Adrenal gland (tissue), 12 donors: Measurements from ENCODE around the gene ADD1. TPM values are rescaled to one million over a fixed set of nuclear protein-coding genes. Genes with fewer than 3 reads are reported as not detected.
A peak's percentile ranks its signal among the peaks of the same experiment; 100 is the strongest.

Source experiments
- DNase-seq, 7 donors: peaks; one replicate each; pipeline ENCODE4 v3.0.0-alpha.2; 2019 to 2020
- H3K27ac ChIP-seq, 5 donors: fragments of 200-600 bp; sonication (generic) in 4 of 5; 1 replicate in 3 of 5; 2 replicates in 2 of 5; pipeline versions ENCODE4 v1.5.1 to v1.8.0; 2016 to 2020; ENCODE audit warnings: mild to moderate bottlenecking in 1 of 5
- H3K27me3 ChIP-seq: fragments of 200-600 bp; 2 replicates; pipeline ENCODE4 v1.8.0; 2021
- H3K36me3 ChIP-seq, 2 donors: fragments of 200-600 bp; replicated peaks in 1 of 2; 1 replicate in 1 of 2; 2 replicates in 1 of 2; pipeline versions ENCODE4 v1.5.1 to v1.8.0; 2018 to 2022
- H3K4me1 ChIP-seq, 2 donors: fragments of 200-600 bp; replicated peaks in 1 of 2; 1 replicate in 1 of 2; 2 replicates in 1 of 2; pipeline versions ENCODE4 v1.5.1 to v1.8.0; 2018 to 2021
- H3K4me3 ChIP-seq, 4 donors: fragments of 200-600 bp; sonication (generic) in 3 of 4; one replicate each; pipeline ENCODE4 v1.5.1; 2016 to 2018
- H3K9me3 ChIP-seq, 3 donors: fragments of 200-600 bp; sonication (generic) in 1 of 3; replicated peaks in 1 of 3; 1 replicate in 2 of 3; 2 replicates in 1 of 3; pipeline versions ENCODE4 v1.5.1 to v1.8.0; 2016 to 2021
- POLR2A ChIP-seq, 2 donors: fragments of 450-650 bp; IDR thresholded peaks; one replicate each; pipeline ENCODE4 v1.6.1; 2017; ENCODE audit warnings: antibody characterized with exemption in 2 of 2, mild to moderate bottlenecking in 2 of 2, moderate library complexity in 1 of 2
- WGBS, 4 donors: extraction: QIAGEN DNeasy Blood & Tissue Kit in 2 of 4; methylation state at CpG; one replicate each; pipeline versions ENCODE4 v1.1.5 to v1.1.7; 2013 to 2017; 5-methylcytosine and 5-hydroxymethylcytosine counted together
- intact Hi-C, 2 donors: fragments of 100-400 bp; cut with DNase I; formaldehyde crosslinking; loops; one replicate each; pipeline versions ENCODE4 v1.14.1 to v1.15.0; 2022 to 2023
- polyA plus RNA-seq, 3 donors: library from polyadenylated mRNA; stranded (reverse); fragments of 200-250 nt in 2 of 3; fragments of 350-450 nt in 1 of 3; fragmentation: Illumina TruSeq in 1 of 3; extraction: RNeasy Lipid Tissue Mini Kit (QIAGEN cat#74804) in 1 of 3; gene quantifications; one replicate each; pipeline ENCODE4 v1.2.3, GENCODE V29; 2013 to 2014
- total RNA-seq, 9 donors: library from RNA; depleted of rRNA in 4 of 9; stranded (reverse); fragments of >200 nt in 4 of 9; fragments of 120-200 nt in 1 of 9; fragmentation: NEBNext Ultra II Directional in 1 of 9; extraction: Animal tissue kit (Norgen Biotek cat#: 25700) in 1 of 9; gene quantifications; one replicate each; pipeline versions ENCODE4 v1.1.0 to v1.2.4, GENCODE V29; 2013 to 2023
- TF ChIP-seq, protein P1 (sequence below), 6 experiments: fragments of 450-650 bp in 4 of 6; fragments of 200-600 bp in 2 of 6; sonication (generic) in 1 of 6; IDR thresholded peaks; 1 replicate in 5 of 6; 2 replicates in 1 of 6; pipeline versions ENCODE4 v1.5.1 to v1.8.0; 2016 to 2021; ENCODE audit warnings: antibody characterized with exemption in 6 of 6, mild to moderate bottlenecking in 2 of 6, moderate library complexity in 1 of 6
- donor health status: healthy with polysubstance abuse.
- donor health status: Bipolar disorder and iron deficiency.
- donor health status: DM: yes; HTN: yes; CAD: no.
- donor health status: DM: no; HTN: no; CAD: no.
- donor health status: DM: no; HTN: no; CAD: no.
- donor health status: DM: yes; HTN: yes; CAD: no.

The ADD1 gene
- total and polyA plus RNA-seq, 12 donors, result 134 to 468 (median 241) TPM

DNA sequence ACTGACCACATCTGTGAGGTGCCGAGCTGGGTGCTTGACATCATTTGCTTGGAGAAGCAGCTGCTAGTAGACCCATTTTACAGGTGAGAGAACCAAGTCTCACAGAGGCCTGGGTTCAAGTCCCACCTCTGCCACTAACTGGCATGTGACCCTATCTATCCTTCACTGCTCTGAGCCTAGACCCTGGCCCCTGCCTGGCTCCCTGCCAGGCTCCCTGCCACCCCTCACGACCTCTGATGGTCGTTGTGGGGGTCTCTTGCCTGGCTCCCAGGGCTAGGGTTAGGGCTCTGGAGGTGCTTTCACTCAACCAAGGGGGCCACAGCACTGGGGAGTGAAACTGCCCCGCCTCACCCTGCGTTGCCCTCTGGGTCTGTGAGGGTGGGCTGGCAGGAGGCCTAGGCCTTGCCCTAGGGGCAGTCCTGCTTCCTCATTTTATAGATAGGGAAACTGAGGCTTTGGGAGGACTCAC lies 7.2 kb upstream of the ADD1 start:
- no peak for TF ChIP-seq POLR2A (IDR thresholded peaks at IDR 0.05)
- TF ChIP-seq, protein P1, sequence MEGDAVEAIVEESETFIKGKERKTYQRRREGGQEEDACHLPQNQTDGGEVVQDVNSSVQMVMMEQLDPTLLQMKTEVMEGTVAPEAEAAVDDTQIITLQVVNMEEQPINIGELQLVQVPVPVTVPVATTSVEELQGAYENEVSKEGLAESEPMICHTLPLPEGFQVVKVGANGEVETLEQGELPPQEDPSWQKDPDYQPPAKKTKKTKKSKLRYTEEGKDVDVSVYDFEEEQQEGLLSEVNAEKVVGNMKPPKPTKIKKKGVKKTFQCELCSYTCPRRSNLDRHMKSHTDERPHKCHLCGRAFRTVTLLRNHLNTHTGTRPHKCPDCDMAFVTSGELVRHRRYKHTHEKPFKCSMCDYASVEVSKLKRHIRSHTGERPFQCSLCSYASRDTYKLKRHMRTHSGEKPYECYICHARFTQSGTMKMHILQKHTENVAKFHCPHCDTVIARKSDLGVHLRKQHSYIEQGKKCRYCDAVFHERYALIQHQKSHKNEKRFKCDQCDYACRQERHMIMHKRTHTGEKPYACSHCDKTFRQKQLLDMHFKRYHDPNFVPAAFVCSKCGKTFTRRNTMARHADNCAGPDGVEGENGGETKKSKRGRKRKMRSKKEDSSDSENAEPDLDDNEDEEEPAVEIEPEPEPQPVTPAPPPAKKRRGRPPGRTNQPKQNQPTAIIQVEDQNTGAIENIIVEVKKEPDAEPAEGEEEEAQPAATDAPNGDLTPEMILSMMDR (IDR thresholded peaks at IDR 0.05), result no peak
- no peaks in the 10 kb centered on the region for H3K27me3 ChIP-seq
- peak overlapping the region in 2 of 5 donors; percentile 32 to 79 for H3K27ac ChIP-seq
- peak in 5 of 7 donors; percentile 0 to 48 (median 10) for DNase-seq
- peaks cover 8 to 17% of the 10 kb centered on the region in 2 donors for H3K4me1 ChIP-seq
- no peaks in the 10 kb centered on the region for H3K9me3 ChIP-seq
- intact Hi-C loops, result no loop called here
- peaks cover 0 to 35% of the 10 kb centered on the region in 2 donors for H3K36me3 ChIP-seq
- 69 to 100% (median 73%) methylated on average over 1 to 5 of the region's 5 CpGs for WGBS, 4 donors
- H3K4me3 ChIP-seq, result no peak overlapping the region

DNA sequence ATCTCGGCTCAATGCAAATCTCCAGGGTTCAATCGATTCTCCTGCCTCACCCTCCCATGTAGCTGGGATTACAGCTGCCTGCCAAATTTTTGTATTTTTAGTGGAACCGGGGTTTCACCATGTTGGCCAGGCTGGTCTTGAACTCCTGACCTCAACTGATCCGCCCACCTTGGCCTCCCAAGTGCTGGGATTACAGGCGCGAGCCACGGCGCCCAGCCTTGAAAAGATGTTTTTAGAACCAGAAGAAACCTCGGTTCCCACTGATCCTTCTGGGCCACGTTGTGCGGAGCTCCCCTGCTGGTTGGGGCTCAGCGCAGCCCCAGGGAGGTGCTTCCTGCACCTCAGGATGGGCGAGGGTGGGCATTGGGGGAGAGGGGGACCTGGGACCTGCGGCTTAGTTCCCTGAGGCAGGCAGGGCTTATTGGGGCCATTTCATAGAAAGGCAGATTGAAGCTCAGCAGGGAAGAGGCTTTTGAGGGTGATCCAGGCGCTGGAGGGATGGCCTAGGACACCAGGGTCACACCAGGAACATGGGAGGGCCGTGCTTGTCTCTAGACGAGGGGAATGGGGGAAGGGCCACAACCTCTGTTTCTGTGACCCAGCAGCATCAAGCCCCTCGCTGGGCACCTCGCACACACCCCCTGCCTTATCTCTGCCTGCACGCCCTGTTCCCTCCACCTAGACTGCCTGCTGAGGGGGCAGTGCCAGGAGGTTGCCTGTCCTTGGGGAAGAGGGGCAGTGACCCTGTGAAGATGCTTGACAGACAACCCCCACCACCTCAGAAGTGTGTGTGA lies 6.3 kb upstream of the ADD1 start:
- H3K4me3 ChIP-seq, result no peak overlapping the region
- DNase-seq, result peak in 6 of 7 donors; percentile 1 to 48 (median 18)

DNA sequence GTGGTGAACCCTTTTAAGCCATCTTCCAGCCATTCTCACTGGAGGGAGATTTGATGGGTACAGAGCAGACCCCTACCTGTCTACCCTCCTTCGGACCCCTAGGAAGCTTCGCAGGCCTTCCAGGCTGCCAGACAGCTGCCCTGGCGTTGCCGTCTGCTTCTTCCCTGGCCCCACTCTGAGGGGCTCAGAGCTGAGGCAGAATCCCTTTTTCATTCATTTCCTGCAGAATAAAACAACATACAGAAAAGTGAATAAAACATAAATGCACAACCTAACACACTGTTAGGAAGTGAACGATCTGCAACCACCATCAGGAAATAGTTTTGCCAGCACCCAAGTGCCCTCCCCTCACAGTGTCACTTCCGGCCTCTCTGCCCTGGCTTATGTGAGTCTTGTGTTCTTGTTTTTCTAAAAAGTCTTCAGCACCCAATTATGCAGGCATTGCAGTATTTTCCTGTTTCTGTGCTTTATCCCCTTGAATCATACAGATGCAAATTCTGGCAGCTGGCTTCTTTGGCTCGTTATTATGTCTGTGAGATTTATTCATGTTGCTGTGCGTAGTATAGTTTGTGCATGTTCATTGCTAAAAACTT lies 5.6 kb upstream of the ADD1 start:
- H3K4me3 ChIP-seq, result no peak overlapping the region
- WGBS, 4 donors, result 45 to 56% (median 53%) methylated on average over 8 of the region's 8 CpGs
- intact Hi-C loops, result no loop called here
- peaks cover 8 to 24% of the 10 kb centered on the region in 2 donors for H3K4me1 ChIP-seq
- H3K9me3 ChIP-seq, result no peaks in the 10 kb centered on the region
- peak in 5 of 7 donors; percentile 35 to 70 (median 46) for DNase-seq
- H3K36me3 ChIP-seq, result peaks cover 0 to 20% of the 10 kb centered on the region in 2 donors
- no peak for TF ChIP-seq POLR2A (IDR thresholded peaks at IDR 0.05)
- TF ChIP-seq, protein P1 (IDR thresholded peaks at IDR 0.05), result no peak
- peak overlapping the region in 3 of 5 donors; percentile 32 to 79 (median 66) for H3K27ac ChIP-seq
- no peaks in the 10 kb centered on the region for H3K27me3 ChIP-seq

More for the DNA sequence above, 6.3 kb upstream of the ADD1 start:
- WGBS, 4 donors, result 55 to 61% (median 60%) methylated on average over 13 to 20 of the region's 20 CpGs
- intact Hi-C loops, result no loop called here
- peaks cover 0 to 26% of the 10 kb centered on the region in 2 donors for H3K36me3 ChIP-seq
- peaks cover 8 to 17% of the 10 kb centered on the region in 2 donors for H3K4me1 ChIP-seq
- peak overlapping the region in 3 of 5 donors; percentile 32 to 79 (median 66) for H3K27ac ChIP-seq
- TF ChIP-seq POLR2A (IDR thresholded peaks at IDR 0.05), result no peak
- TF ChIP-seq, protein P1 (IDR thresholded peaks at IDR 0.05), result peak in 1 of 6 experiments; percentile 8
- no peaks in the 10 kb centered on the region for H3K9me3 ChIP-seq
- H3K27me3 ChIP-seq, result no peaks in the 10 kb centered on the region

DNA sequence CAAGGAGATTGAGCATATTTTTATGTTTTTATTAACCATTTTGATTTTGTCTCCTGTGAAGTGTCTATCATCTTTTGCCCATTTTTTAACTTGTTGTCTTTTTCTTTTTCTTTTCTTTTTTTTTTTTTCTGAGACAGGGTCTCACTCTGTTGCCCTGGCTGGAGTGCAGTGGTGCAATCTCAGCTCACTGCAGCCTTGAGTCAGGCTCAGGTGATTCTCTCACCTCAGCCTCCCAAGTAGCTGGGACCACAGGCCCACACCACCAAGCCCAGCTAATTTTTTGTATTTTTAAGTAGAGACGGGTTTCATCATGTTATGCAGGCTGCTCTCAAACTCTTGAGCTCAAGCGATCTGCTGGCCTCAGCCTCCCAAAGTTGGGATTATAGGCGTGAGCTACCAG lies 4.6 kb upstream of the ADD1 start:
- peak in 1 of 7 donors; percentile 5 for DNase-seq
- H3K27ac ChIP-seq, result no peak overlapping the region
- WGBS, 4 donors, result 90 to 94% (median 92%) methylated on average over 3 of the region's 3 CpGs
- H3K9me3 ChIP-seq, result no peaks in the 10 kb centered on the region
- peaks cover 0 to 11% of the 10 kb centered on the region in 2 donors for H3K36me3 ChIP-seq
- TF ChIP-seq, protein P1 (IDR thresholded peaks at IDR 0.05), result no peak
- TF ChIP-seq POLR2A (IDR thresholded peaks at IDR 0.05), result no peak
- peaks cover 8 to 26% of the 10 kb centered on the region in 2 donors for H3K4me1 ChIP-seq
- H3K4me3 ChIP-seq, result no peak overlapping the region
- no peaks in the 10 kb centered on the region for H3K27me3 ChIP-seq
- intact Hi-C loops, result no loop called here
